OCI-LY1 (cell line): ENCODE data around the gene CMIP.

Source experiments
- H2AFZ ChIP-seq: fragments of 200-600 bp; sonication (generic), shearing (Covaris generic); 2 replicates; pipeline ENCODE4 v1.6.0; 2014; ENCODE audit warnings: antibody characterized with exemption, mild to moderate bottlenecking, low read length
- H3F3A ChIP-seq: fragments of 200-600 bp; sonication (generic), shearing (Covaris generic); 2 replicates; pipeline ENCODE4 v1.6.0; 2014; ENCODE audit warnings: mild to moderate bottlenecking, antibody characterized with exemption, low read length, moderate library complexity; ENCODE audit not compliant: insufficient read depth
- H3K27ac ChIP-seq: fragments of 200-600 bp; sonication (generic); 2 replicates; pipeline ENCODE4 v1.5.1; 2014; ENCODE audit warnings: low read length, mixed run types, mild to moderate bottlenecking, low read depth; ENCODE audit not compliant: poor library complexity, severe bottlenecking
- H3K27me3 ChIP-seq: fragments of 200-600 bp; sonication (generic); 2 replicates; pipeline ENCODE4 v1.6.0; 2014; ENCODE audit warnings: antibody characterized with exemption, mild to moderate bottlenecking, low read length, moderate library complexity; ENCODE audit not compliant: insufficient read depth
- H3K36me3 ChIP-seq: fragments of 200-600 bp; sonication (generic); 2 replicates; pipeline ENCODE4 v1.6.1; 2014; ENCODE audit warnings: mild to moderate bottlenecking, antibody characterized with exemption, low read length, moderate library complexity, mixed read lengths; ENCODE audit not compliant: insufficient read depth
- H3K4me1 ChIP-seq: fragments of 200-600 bp; sonication (generic); 2 replicates; pipeline ENCODE4 v1.5.1; 2014; ENCODE audit warnings: mild to moderate bottlenecking, low read length, moderate library complexity; ENCODE audit not compliant: insufficient read depth, severe bottlenecking
- H3K4me2 ChIP-seq: fragments of 200-600 bp; sonication (generic), shearing (Covaris generic); 2 replicates; pipeline ENCODE4 v1.6.1; 2014; ENCODE audit warnings: low read length
- H3K4me3 ChIP-seq: fragments of 200-600 bp; sonication (generic); 2 replicates; pipeline ENCODE4 v1.5.1; 2014; ENCODE audit warnings: low read length, low read depth, mild to moderate bottlenecking, mixed read lengths; ENCODE audit not compliant: poor library complexity, severe bottlenecking
- H3K79me2 ChIP-seq: fragments of 200-600 bp; shearing (Covaris generic); 2 replicates; pipeline ENCODE4 v1.6.1; 2016; ENCODE audit warnings: mixed run types, low read length, mixed read lengths; ENCODE audit not compliant: insufficient read depth
- H3K9ac ChIP-seq: fragments of 200-600 bp; sonication (generic), shearing (Covaris generic); 2 replicates; pipeline ENCODE4 v1.6.1; 2014; ENCODE audit warnings: mild to moderate bottlenecking, low read length, mixed read lengths
- H3K9me2 ChIP-seq: fragments of 200-600 bp; sonication (generic), shearing (Covaris generic); 2 replicates; pipeline ENCODE4 v1.6.1; 2014; ENCODE audit warnings: low read depth, mild to moderate bottlenecking, low read length, mixed read lengths
- H3K9me3 ChIP-seq: fragments of 200-600 bp; shearing (Covaris generic); 2 replicates; pipeline ENCODE4 v1.6.1; 2014; ENCODE audit warnings: low read length, mixed read lengths
- H4K20me1 ChIP-seq: fragments of 200-600 bp; sonication (generic), shearing (Covaris generic); 2 replicates; pipeline ENCODE4 v1.6.0; 2016; ENCODE audit warnings: mild to moderate bottlenecking, low read length; ENCODE audit not compliant: insufficient read depth
- CTCF ChIP-seq: fragments of 200-600 bp; sonication (generic), shearing (Covaris generic); IDR thresholded peaks from 2 replicates; pipeline ENCODE4 v1.5.1; 2017; ENCODE audit warnings: mild to moderate bottlenecking, antibody characterized with exemption, low read length, moderate library complexity, mixed read lengths
- EZH2 ChIP-seq: fragments of 200-600 bp; sonication (generic), shearing (Covaris generic); IDR thresholded peaks from 2 replicates; pipeline ENCODE4 v1.8.0; 2017; ENCODE audit warnings: borderline replicate concordance, mixed run types, mild to moderate bottlenecking, antibody characterized with exemption, low read length, moderate library complexity, mixed read lengths

The CMIP gene

GRCh38 chr16:81558444-81559175, 114.0 kb downstream of the CMIP start:
- Histone ChIP-seq H3K9me3 (no peaks in the 10 kb centered on the region), H4K20me1 (no peaks in the 10 kb centered on the region), H2AFZ (no peak overlapping the region), H3K4me2 (no peak overlapping the region), H3K9ac (no peak overlapping the region), H3K4me1 (peaks cover 4% of the 10 kb centered on the region), H3K27ac (no peak overlapping the region), H3K27me3 (no peaks in the 10 kb centered on the region), H3F3A (no peaks in the 10 kb centered on the region), H3K79me2 (peaks cover 10% of the 10 kb centered on the region; the same call in 1 of the 2 replicates), H3K4me3 (no peak overlapping the region), H3K36me3 (peaks cover 10% of the 10 kb centered on the region; the same call in 1 of the 2 replicates), H3K9me2 (no peaks in the 10 kb centered on the region)
- TF ChIP-seq CTCF: no peak
- TF ChIP-seq EZH2: no peak

GRCh38 chr16:81560979-81561657, 116.5 kb downstream of the CMIP start:
- Histone ChIP-seq H3K4me3 (no peak overlapping the region), H3K27ac (no peak overlapping the region), H3K27me3 (no peaks in the 10 kb centered on the region), H3K9me2 (no peaks in the 10 kb centered on the region), H3F3A (no peaks in the 10 kb centered on the region), H3K36me3 (peaks cover 10% of the 10 kb centered on the region; the same call in 1 of the 2 replicates), H2AFZ (no peak overlapping the region), H3K9me3 (no peaks in the 10 kb centered on the region), H3K4me2 (no peak overlapping the region), H3K9ac (no peak overlapping the region), H4K20me1 (no peaks in the 10 kb centered on the region), H3K4me1 (no peaks in the 10 kb centered on the region), H3K79me2 (peaks cover 10% of the 10 kb centered on the region; the same call in 1 of the 2 replicates)
- no peak for TF ChIP-seq EZH2
- no peak for TF ChIP-seq CTCF

GRCh38 chr16:81562174-81562849, 117.7 kb downstream of the CMIP start:
- Histone ChIP-seq H4K20me1 (no peaks in the 10 kb centered on the region), H3K4me3 (no peak overlapping the region), H3K27ac (no peak overlapping the region), H3K4me1 (no peaks in the 10 kb centered on the region), H3K9ac (no peak overlapping the region), H3F3A (no peaks in the 10 kb centered on the region), H3K9me2 (no peaks in the 10 kb centered on the region), H3K79me2 (peaks cover 2% of the 10 kb centered on the region; the same call in 1 of the 2 replicates), H3K27me3 (no peaks in the 10 kb centered on the region), H3K36me3 (peaks cover 5% of the 10 kb centered on the region; the same call in 1 of the 2 replicates), H3K9me3 (no peaks in the 10 kb centered on the region), H2AFZ (no peak overlapping the region), H3K4me2 (no peak overlapping the region)
- TF ChIP-seq EZH2: no peak
- TF ChIP-seq CTCF: no peak
